ENCODE results near the gene KLF7.

KLF7 gene

DNA sequence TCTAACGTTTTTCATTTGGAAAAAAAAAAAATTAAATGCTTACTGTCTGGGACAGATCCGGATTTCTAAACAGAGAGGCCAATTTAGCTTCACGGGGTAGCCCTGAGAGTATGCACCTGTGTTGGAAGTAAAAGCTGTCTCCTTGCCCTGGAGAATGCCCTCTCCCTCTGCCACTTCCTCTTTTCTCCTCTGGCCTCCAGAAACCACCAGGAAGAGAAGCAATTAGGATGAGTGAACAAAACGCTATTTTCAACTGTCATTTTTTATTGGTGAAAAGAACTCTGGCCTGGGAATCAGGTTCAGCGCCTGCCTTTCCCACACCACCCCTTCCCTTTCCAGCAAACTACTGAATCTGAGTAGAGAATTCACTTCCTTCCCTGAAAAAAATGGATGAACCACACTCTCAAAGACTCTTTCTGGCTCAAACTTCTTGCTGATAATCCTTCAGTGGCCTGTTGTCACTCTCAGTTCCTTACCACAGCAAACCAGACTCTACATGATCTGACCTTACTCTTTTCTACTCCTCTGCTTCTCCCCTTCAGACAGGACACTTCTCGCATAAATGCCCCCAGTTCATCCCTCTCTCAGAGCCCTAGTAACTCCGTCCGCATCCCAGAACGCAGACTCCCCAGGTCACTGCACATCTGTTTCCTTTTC is 29.8 kb downstream of the KLF7 start:
- Histone ChIP-seq H3K4me1 (ENCODE audit: insufficient read depth, poor library complexity, severe bottlenecking) (peaks cover 93% of the 10 kb centered on the region), H3K9me3 (ENCODE audit: severe bottlenecking) (no peaks in the 10 kb centered on the region), H3K4me3 (ENCODE audit: severe bottlenecking) (no peak overlapping the region), H3K36me3 (ENCODE audit: low read depth) (peaks cover 90% of the 10 kb centered on the region), H3K27me3 (ENCODE audit: insufficient read depth, poor library complexity, severe bottlenecking) (no peaks in the 10 kb centered on the region), H3K27ac (ENCODE audit: poor library complexity, severe bottlenecking) (peak overlapping the region; percentile 88)
- TF ChIP-seq, protein P1, sequence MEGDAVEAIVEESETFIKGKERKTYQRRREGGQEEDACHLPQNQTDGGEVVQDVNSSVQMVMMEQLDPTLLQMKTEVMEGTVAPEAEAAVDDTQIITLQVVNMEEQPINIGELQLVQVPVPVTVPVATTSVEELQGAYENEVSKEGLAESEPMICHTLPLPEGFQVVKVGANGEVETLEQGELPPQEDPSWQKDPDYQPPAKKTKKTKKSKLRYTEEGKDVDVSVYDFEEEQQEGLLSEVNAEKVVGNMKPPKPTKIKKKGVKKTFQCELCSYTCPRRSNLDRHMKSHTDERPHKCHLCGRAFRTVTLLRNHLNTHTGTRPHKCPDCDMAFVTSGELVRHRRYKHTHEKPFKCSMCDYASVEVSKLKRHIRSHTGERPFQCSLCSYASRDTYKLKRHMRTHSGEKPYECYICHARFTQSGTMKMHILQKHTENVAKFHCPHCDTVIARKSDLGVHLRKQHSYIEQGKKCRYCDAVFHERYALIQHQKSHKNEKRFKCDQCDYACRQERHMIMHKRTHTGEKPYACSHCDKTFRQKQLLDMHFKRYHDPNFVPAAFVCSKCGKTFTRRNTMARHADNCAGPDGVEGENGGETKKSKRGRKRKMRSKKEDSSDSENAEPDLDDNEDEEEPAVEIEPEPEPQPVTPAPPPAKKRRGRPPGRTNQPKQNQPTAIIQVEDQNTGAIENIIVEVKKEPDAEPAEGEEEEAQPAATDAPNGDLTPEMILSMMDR (IDR thresholded peaks at IDR 0.05; ENCODE audit: poor library complexity, severe bottlenecking) = no peak
- peak; percentile 3; the same call in 1 of the 3 replicates for ATAC-seq (ENCODE audit: low read depth)
- DNase-seq (ENCODE audit: low spot score) = no peak

DNA sequence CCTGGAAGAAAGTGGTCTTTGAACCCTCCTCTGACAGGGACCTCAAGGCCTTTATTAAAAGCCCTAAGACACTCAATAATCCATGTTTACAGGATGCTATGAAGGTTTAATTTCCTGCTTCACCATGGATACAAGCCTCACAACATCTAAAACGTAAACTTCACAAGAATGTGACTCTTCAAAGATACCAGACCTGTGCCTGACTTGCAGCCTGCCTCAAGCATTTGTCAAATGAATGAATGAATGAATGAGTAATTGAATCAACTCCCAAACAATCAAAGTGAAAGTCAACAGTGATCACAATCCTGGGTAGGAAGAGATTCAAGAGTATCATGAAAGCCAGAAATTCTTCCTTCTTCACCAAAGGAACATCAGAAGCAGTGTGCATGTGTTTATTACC is 30.4 kb downstream of the KLF7 start:
- ATAC-seq (ENCODE audit: low read depth) (peak; percentile 5; the same call in 1 of the 3 replicates), DNase-seq (ENCODE audit: low spot score) (no peak)
- TF ChIP-seq, protein P1 (IDR thresholded peaks at IDR 0.05; ENCODE audit: poor library complexity, severe bottlenecking) = no peak
- H3K4me1 ChIP-seq (ENCODE audit: insufficient read depth, poor library complexity, severe bottlenecking) = peaks cover 98% of the 10 kb centered on the region
- no peak overlapping the region for H3K4me3 ChIP-seq (ENCODE audit: severe bottlenecking)
- H3K36me3 ChIP-seq (ENCODE audit: low read depth) = peaks cover 90% of the 10 kb centered on the region
- H3K27me3 ChIP-seq (ENCODE audit: insufficient read depth, poor library complexity, severe bottlenecking) = no peaks in the 10 kb centered on the region
- peak overlapping the region; percentile 88 for H3K27ac ChIP-seq (ENCODE audit: poor library complexity, severe bottlenecking)
- no peaks in the 10 kb centered on the region for H3K9me3 ChIP-seq (ENCODE audit: severe bottlenecking)

DNA sequence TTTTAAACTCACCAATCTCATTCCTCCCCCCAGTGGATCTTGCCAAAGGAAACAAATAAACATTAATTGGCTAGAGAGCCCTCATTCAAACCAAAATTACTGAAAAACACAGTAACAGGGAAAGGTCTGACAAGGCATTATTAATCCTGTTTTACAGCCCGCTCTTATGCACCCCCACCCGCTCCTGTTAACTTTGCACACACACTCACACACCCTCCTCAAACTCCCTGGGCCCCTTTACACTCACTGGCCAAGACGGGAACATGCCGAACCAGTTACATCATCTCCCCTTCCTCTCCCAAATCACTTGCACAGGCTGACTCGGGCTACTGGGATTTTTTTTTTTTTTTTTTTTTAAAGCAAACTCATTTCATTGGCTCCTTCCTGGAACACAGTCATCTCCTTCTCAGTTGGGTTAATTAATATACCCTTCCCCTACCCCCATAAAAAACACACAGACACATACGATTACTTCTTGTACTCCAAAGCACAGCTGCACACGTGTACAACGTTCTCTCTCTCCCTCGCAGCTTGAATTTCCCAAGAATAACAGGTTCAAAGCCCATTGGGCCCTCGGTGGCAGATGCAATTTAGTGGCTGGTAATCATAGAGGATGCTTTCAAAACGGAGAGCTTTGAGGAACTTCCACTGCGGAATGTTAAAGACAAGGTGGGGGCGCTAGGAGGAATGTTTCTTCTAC is 31.8 kb downstream of the KLF7 start:
- Histone ChIP-seq H3K9me3 (ENCODE audit: severe bottlenecking) (no peaks in the 10 kb centered on the region), H3K27me3 (ENCODE audit: insufficient read depth, poor library complexity, severe bottlenecking) (no peaks in the 10 kb centered on the region), H3K4me1 (ENCODE audit: insufficient read depth, poor library complexity, severe bottlenecking) (peaks cover 100% of the 10 kb centered on the region), H3K4me3 (ENCODE audit: severe bottlenecking) (no peak overlapping the region), H3K36me3 (ENCODE audit: low read depth) (peaks cover 90% of the 10 kb centered on the region), H3K27ac (ENCODE audit: poor library complexity, severe bottlenecking) (peak overlapping the region; percentile 88)
- DNase-seq (ENCODE audit: low spot score) = peak; percentile 73
- peak; percentile 70 for ATAC-seq (ENCODE audit: low read depth)
- TF ChIP-seq, protein P1 (IDR thresholded peaks at IDR 0.05; ENCODE audit: poor library complexity, severe bottlenecking) = no peak

DNA sequence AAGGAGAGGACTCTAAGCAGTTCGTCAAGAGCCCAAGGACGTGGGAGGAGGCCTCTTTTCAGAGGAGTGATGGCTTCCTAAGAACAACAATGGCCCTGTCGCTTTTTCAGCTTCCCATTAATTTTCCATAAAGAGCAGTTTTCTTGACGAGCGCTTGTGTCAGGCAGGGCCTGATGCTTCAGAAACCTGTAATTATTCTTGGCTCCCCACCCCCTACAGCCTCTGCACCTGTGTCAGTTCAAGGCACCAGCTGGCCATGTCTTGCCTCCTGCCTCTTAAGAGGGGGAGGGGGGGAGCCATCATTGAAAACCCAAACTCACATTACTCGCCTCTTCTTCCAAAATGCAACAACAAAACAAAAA is 32.3 kb downstream of the KLF7 start:
- Histone ChIP-seq H3K36me3 (ENCODE audit: low read depth) (peaks cover 90% of the 10 kb centered on the region), H3K4me1 (ENCODE audit: insufficient read depth, poor library complexity, severe bottlenecking) (peaks cover 100% of the 10 kb centered on the region), H3K27me3 (ENCODE audit: insufficient read depth, poor library complexity, severe bottlenecking) (no peaks in the 10 kb centered on the region), H3K9me3 (ENCODE audit: severe bottlenecking) (no peaks in the 10 kb centered on the region), H3K4me3 (ENCODE audit: severe bottlenecking) (no peak overlapping the region), H3K27ac (ENCODE audit: poor library complexity, severe bottlenecking) (peak overlapping the region; percentile 88)
- ATAC-seq (ENCODE audit: low read depth) = no peak
- no peak for DNase-seq (ENCODE audit: low spot score)
- TF ChIP-seq, protein P1 (IDR thresholded peaks at IDR 0.05; ENCODE audit: poor library complexity, severe bottlenecking) = no peak

DNA sequence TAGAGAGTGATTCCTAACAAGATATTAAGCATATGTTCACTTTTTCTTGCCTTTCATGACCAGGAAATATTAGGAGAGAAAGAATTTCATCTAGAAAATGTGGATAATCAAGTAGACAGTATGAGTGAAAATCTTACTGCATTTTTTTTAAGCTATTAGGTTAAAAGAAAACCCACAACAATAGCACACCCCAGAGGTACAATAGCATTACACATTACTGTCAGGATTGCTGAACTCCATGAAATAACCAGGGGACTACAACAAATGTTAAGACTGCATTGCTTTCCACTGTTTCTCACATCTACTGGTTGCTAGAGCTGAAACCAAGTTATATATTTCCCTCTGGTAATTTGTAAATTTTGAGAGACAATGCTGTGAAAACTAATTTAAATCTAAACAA is 33.7 kb downstream of the KLF7 start:
- ATAC-seq (ENCODE audit: low read depth) (no peak), DNase-seq (ENCODE audit: low spot score) (no peak)
- TF ChIP-seq, protein P1 (IDR thresholded peaks at IDR 0.05; ENCODE audit: poor library complexity, severe bottlenecking) = no peak
- no peaks in the 10 kb centered on the region for H3K27me3 ChIP-seq (ENCODE audit: insufficient read depth, poor library complexity, severe bottlenecking)
- H3K27ac ChIP-seq (ENCODE audit: poor library complexity, severe bottlenecking) = peak overlapping the region; percentile 88
- peaks cover 88% of the 10 kb centered on the region for H3K36me3 ChIP-seq (ENCODE audit: low read depth)
- peaks cover 100% of the 10 kb centered on the region for H3K4me1 ChIP-seq (ENCODE audit: insufficient read depth, poor library complexity, severe bottlenecking)
- no peaks in the 10 kb centered on the region for H3K9me3 ChIP-seq (ENCODE audit: severe bottlenecking)
- H3K4me3 ChIP-seq (ENCODE audit: severe bottlenecking) = no peak overlapping the region
